ENCODE results near the gene LDHAL6A.

DNA sequence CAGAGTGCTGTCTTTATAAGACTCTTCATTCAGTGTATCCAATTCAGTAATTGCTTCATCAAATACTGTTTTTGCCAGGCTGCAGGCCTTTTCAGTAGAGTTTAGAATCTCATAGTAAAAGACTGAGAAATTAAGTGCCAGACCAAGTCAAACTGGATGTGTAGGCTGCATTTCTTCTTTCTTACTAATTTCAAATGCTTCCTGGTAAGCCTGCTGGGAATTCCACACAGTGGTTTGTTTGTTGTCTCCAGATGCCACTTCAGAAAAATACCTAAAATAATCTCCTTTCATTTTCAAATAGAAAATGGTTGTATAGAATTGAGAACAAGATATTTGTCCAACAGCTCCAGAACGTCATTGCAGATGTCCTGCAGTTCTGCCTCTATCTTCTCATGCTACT, 34.7 kb downstream of the LDHAL6A start:
- TF ChIP-seq POLR2A (IDR thresholded peaks at IDR 0.05; ENCODE audit: low read length) (no peak), GATA1 (IDR thresholded peaks at IDR 0.05; ENCODE audit: low read depth, low read length) (no peak)
